H9 (cell line): Measurements from ENCODE around the gene RASL10A. TPM values are rescaled to one million over a fixed set of nuclear protein-coding genes. Genes with fewer than 3 reads are reported as not detected.
A peak's percentile ranks its signal among the peaks of the same experiment; 100 is the strongest.

ENCODE experiments used
- DNase-seq: peaks from one replicate; pipeline ENCODE4 v3.0.0-alpha.2; 2017
- H2AFZ ChIP-seq: one replicate; pipeline ENCODE4 v1.6.1; 2013; ENCODE audit warnings: mild to moderate bottlenecking, low read length, control low read depth, moderate library complexity
- H2AK5ac ChIP-seq: 2 replicates; pipeline ENCODE4 v1.6.1; 2013; ENCODE audit warnings: low read length, control low read depth, mixed read lengths; ENCODE audit not compliant: insufficient read length
- H2BK120ac ChIP-seq: one replicate; pipeline ENCODE4 v1.6.1; 2013; ENCODE audit warnings: low read depth, mild to moderate bottlenecking, low read length, control low read depth, inconsistent platforms; ENCODE audit not compliant: poor library complexity, severe bottlenecking
- H2BK12ac ChIP-seq: 2 replicates; pipeline ENCODE4 v1.6.1; 2013; ENCODE audit warnings: low read length, control low read depth, mixed read lengths, low read depth; ENCODE audit not compliant: insufficient read length
- H2BK15ac ChIP-seq: 2 replicates; pipeline ENCODE4 v1.6.1; 2013; ENCODE audit warnings: low read depth, low read length, control low read depth
- H2BK20ac ChIP-seq: one replicate; pipeline ENCODE4 v1.6.1; 2013; ENCODE audit warnings: low read depth, mild to moderate bottlenecking, low read length, control low read depth, inconsistent platforms; ENCODE audit not compliant: poor library complexity, severe bottlenecking
- H2BK5ac ChIP-seq: 2 replicates; pipeline ENCODE4 v1.6.1; 2013; ENCODE audit warnings: low read length, control low read depth, mixed read lengths; ENCODE audit not compliant: insufficient read length
- H3K14ac ChIP-seq: 2 replicates; pipeline ENCODE4 v1.6.1; 2013; ENCODE audit warnings: low read length, control low read depth; ENCODE audit not compliant: insufficient read depth
- H3K18ac ChIP-seq: 2 replicates; pipeline ENCODE4 v1.6.1; 2013; ENCODE audit warnings: low read depth, mild to moderate bottlenecking, mixed read lengths, low read length, control low read depth; ENCODE audit not compliant: insufficient read length
- H3K23ac ChIP-seq: 2 replicates; pipeline ENCODE4 v1.6.1; 2013; ENCODE audit warnings: low read length, control low read depth, mixed read lengths, low read depth; ENCODE audit not compliant: insufficient read length
- H3K23me2 ChIP-seq: 2 replicates; pipeline ENCODE4 v1.6.1; 2013; ENCODE audit warnings: low read depth, mild to moderate bottlenecking, mixed read lengths, low read length, control low read depth; ENCODE audit not compliant: insufficient read length, poor library complexity, severe bottlenecking
- H3K27ac ChIP-seq: 2 replicates; pipeline ENCODE4 v1.5.1; 2013; ENCODE audit warnings: low read length, control low read depth, mixed read lengths, low read depth; ENCODE audit not compliant: insufficient read length
- H3K27me3 ChIP-seq: 2 replicates; pipeline ENCODE4 v1.6.1; 2013; ENCODE audit warnings: low read length, control low read depth, inconsistent platforms; ENCODE audit not compliant: insufficient read depth
- H3K4ac ChIP-seq: 2 replicates; pipeline ENCODE4 v1.6.1; 2013; ENCODE audit warnings: low read depth, mild to moderate bottlenecking, control low read depth, inconsistent platforms, low read length, moderate library complexity
- H3K4me1 ChIP-seq: 2 replicates; pipeline ENCODE4 v1.6.1; 2013; ENCODE audit warnings: low read length, control low read depth, inconsistent platforms; ENCODE audit not compliant: insufficient read depth
- H3K4me2 ChIP-seq: 2 replicates; pipeline ENCODE4 v1.6.1; 2013; ENCODE audit warnings: low read length, control low read depth, mixed read lengths; ENCODE audit not compliant: insufficient read length, insufficient read depth
- H3K56ac ChIP-seq: 2 replicates; pipeline ENCODE4 v1.6.1; 2013; ENCODE audit warnings: low read depth, mild to moderate bottlenecking, mixed read lengths, low read length, control low read depth; ENCODE audit not compliant: insufficient read length
- H3K79me1 ChIP-seq: 2 replicates; pipeline ENCODE4 v1.6.1; 2013; ENCODE audit warnings: low read depth, mild to moderate bottlenecking, moderate library complexity, low read length, control low read depth, inconsistent platforms; ENCODE audit not compliant: insufficient read depth, poor library complexity, severe bottlenecking
- H3K79me2 ChIP-seq: 2 replicates; pipeline ENCODE4 v1.6.1; 2013; ENCODE audit warnings: low read length, control low read depth, inconsistent platforms; ENCODE audit not compliant: insufficient read depth
- H3K9ac ChIP-seq: 2 replicates; pipeline ENCODE4 v1.6.1; 2013; ENCODE audit warnings: low read length, control low read depth, mixed read lengths; ENCODE audit not compliant: insufficient read length; ENCODE audit errors: extremely low read depth
- H3K9me3 ChIP-seq: one replicate; pipeline ENCODE4 v1.6.1; 2013; ENCODE audit warnings: low read depth, low read length, inconsistent platforms; ENCODE audit not compliant: control insufficient read depth
- H3T11ph ChIP-seq: one replicate; pipeline ENCODE4 v1.6.1; 2013; ENCODE audit warnings: mild to moderate bottlenecking, low read length, control low read depth, inconsistent platforms
- H4K20me1 ChIP-seq: one replicate; pipeline ENCODE4 v1.6.1; 2013; ENCODE audit not compliant: control insufficient read depth, insufficient read length, insufficient read depth
- H4K5ac ChIP-seq: 2 replicates; pipeline ENCODE4 v1.6.1; 2013; ENCODE audit warnings: low read depth, mild to moderate bottlenecking, mixed read lengths, low read length, control low read depth; ENCODE audit not compliant: insufficient read length
- H4K8ac ChIP-seq: replicated peaks from 2 replicates; pipeline ENCODE4 v1.6.1; 2013; ENCODE audit warnings: low read length, control low read depth, mixed read lengths, low read depth; ENCODE audit not compliant: insufficient read length
- H4K91ac ChIP-seq: 2 replicates; pipeline ENCODE4 v1.6.1; 2013; ENCODE audit warnings: low read depth, mild to moderate bottlenecking, moderate library complexity, mixed read lengths, low read length, control low read depth; ENCODE audit not compliant: insufficient read length
- H3K27ac Mint-ChIP-seq, 3 experiments: 2 replicates in 2 of 3; 3 replicates in 1 of 3; pipeline ENCODE4 v1.8.0; 2020 to 2021; ENCODE audit warnings: mixed read lengths in 3 of 3, mild to moderate bottlenecking in 1 of 3, moderate library complexity in 1 of 3
- H3K27me3 Mint-ChIP-seq: 2 replicates; pipeline ENCODE4 v1.8.0; 2021; ENCODE audit warnings: low read depth, mild to moderate bottlenecking, moderate library complexity, mixed read lengths
- H3K36me3 Mint-ChIP-seq, 3 experiments: 2 replicates in 2 of 3; 3 replicates in 1 of 3; pipeline ENCODE4 v1.8.0; 2020 to 2021; ENCODE audit warnings: low read depth in 3 of 3, mixed read lengths in 3 of 3; ENCODE audit not compliant: insufficient read depth in 1 of 3
- H3K4me1 Mint-ChIP-seq, 2 experiments: 2 replicates each; pipeline ENCODE4 v1.8.0; 2020; ENCODE audit warnings: mixed read lengths in 2 of 2
- H3K4me3 Mint-ChIP-seq, 2 experiments: 2 replicates in 1 of 2; 3 replicates in 1 of 2; pipeline ENCODE4 v1.8.0; 2020 to 2021; ENCODE audit warnings: mild to moderate bottlenecking in 2 of 2, mixed read lengths in 2 of 2, moderate library complexity in 1 of 2
- H3K9me3 Mint-ChIP-seq, 2 experiments: 2 replicates in 1 of 2; 3 replicates in 1 of 2; pipeline ENCODE4 v1.8.0; 2020; ENCODE audit warnings: mild to moderate bottlenecking in 2 of 2, mixed read lengths in 2 of 2, moderate library complexity in 1 of 2
- CTCF ChIP-seq: fragments of 200-600 bp; sonication (generic); conservative IDR thresholded peaks from 3 replicates; pipeline ENCODE4 v1.8.0; 2021; ENCODE audit warnings: antibody characterized with exemption, mild to moderate bottlenecking
- WGBS: extraction: QIAGEN DNeasy Blood & Tissue Kit; methylation state at CpG from one replicate; pipeline ENCODE4 v1.1.7; 2013; ENCODE audit warnings: missing lambda C conversion rate, low lambda C conversion rate, mixed read lengths; ENCODE audit not compliant: insufficient read length; ENCODE audit errors: extremely low coverage; 5-methylcytosine and 5-hydroxymethylcytosine counted together
- total RNA-seq: library from RNA; stranded (reverse); gene quantifications from 2 replicates; pipeline ENCODE4 v1.2.1, GENCODE V29; 2021

Gene RASL10A
- total RNA-seq, 1 experiment from 2014 or later: 0.90 TPM

- H3K79me1 ChIP-seq: no peaks in the 10 kb centered on the region
- no CpG with 5 or more reads among the region's 40 CpGs for WGBS
- no peak within 1 kb of the TSS for H2BK120ac ChIP-seq
- no peak within 1 kb of the TSS for H2AFZ ChIP-seq
- peak within 1 kb of the TSS; percentile 49; the same call in 1 of the 2 replicates for H3K14ac ChIP-seq
- no peak within 1 kb of the TSS for H4K8ac ChIP-seq
- no peak within 1 kb of the TSS for H2BK15ac ChIP-seq
- Mint-ChIP-seq H3K4me3 (peak within 1 kb of the TSS; percentile 72 to 92), H3K36me3 (peaks cover 0 to 2% (median 0%) of the 10 kb centered on the region in 3 experiments; a peak in 3 of 7 replicates), H3K9me3 (peaks cover 0 to 3% of the 10 kb centered on the region in 2 experiments; a peak in 2 of 5 replicates), H3K4me1 (peaks cover 17 to 32% of the 10 kb centered on the region in 2 experiments), H3K27ac (peak within 1 kb of the TSS; percentile 82 to 83 (median 83); a peak in 3 of 7 replicates), H3K27me3 (peaks cover 9% of the 10 kb centered on the region; the same call in 1 of the 2 replicates)
- no peak within 1 kb of the TSS for H4K5ac ChIP-seq
- H3K27me3 ChIP-seq: no peaks in the 10 kb centered on the region
- H3K4me2 ChIP-seq: peak within 1 kb of the TSS; percentile 52
- H3K4me1 ChIP-seq: no peaks in the 10 kb centered on the region
- H3K56ac ChIP-seq: no peak within 1 kb of the TSS
- no peaks in the 10 kb centered on the region for H4K20me1 ChIP-seq
- H3K18ac ChIP-seq: peak within 1 kb of the TSS; percentile 52
- no peak within 1 kb of the TSS for H2AK5ac ChIP-seq
- H3K27ac ChIP-seq: no peak within 1 kb of the TSS
- no peak within 1 kb of the TSS for H3K23ac ChIP-seq
- no peak within 1 kb of the TSS for H3K9ac ChIP-seq
- H3K23me2 ChIP-seq: peaks cover 8% of the 10 kb centered on the region
- no peak within 1 kb of the TSS for H2BK5ac ChIP-seq
- no peak within 1 kb of the TSS for H2BK20ac ChIP-seq
- no peak within 1 kb of the TSS for H3K4ac ChIP-seq
- TF ChIP-seq CTCF: peak; percentile 15; the same call in 1 of the 3 replicates
- H3T11ph ChIP-seq: no peak within 1 kb of the TSS
- no peaks in the 10 kb centered on the region for H3K9me3 ChIP-seq
- H4K91ac ChIP-seq: no peak within 1 kb of the TSS
- no peaks in the 10 kb centered on the region for H3K79me2 ChIP-seq
- DNase-seq: peak; percentile 84
- H2BK12ac ChIP-seq: no peak within 1 kb of the TSS
Observed at GRCh38 chr22:29306175-29306834, 9.2 kb downstream of the RASL10A start, which contains the start of gene GAS2L1. GAS2L1 (plus strand) TSS chr22:29306650; CDS start chr22:29308106, 1,456 bp downstream.
